HEK293T (cell line): ENCODE measurements around the gene SMIM45.

Experiments
- ARNT ChIP-seq: fragments of 450-650 bp; IDR thresholded peaks from 2 replicates; pipeline ENCODE4 v1.6.1; 2017; ENCODE audit warnings: mild to moderate bottlenecking
- BHLHE40 ChIP-seq: fragments of 450-650 bp; IDR thresholded peaks from 2 replicates; pipeline ENCODE4 v1.6.1; 2016; ENCODE audit warnings: mild to moderate bottlenecking, moderate library complexity, borderline replicate concordance
- ELF4 ChIP-seq: fragments of 450-650 bp; IDR thresholded peaks from 2 replicates; pipeline ENCODE4 v1.6.1; 2017; ENCODE audit warnings: antibody characterized with exemption
- FOXA1 ChIP-seq: fragments of 450-650 bp; IDR thresholded peaks from 2 replicates; pipeline ENCODE4 v1.6.1; 2016; ENCODE audit warnings: mild to moderate bottlenecking
- FOXK2 ChIP-seq: fragments of 450-650 bp; IDR thresholded peaks from 2 replicates; pipeline ENCODE4 v1.6.1; 2016; ENCODE audit warnings: mild to moderate bottlenecking
- FOXM1 ChIP-seq: fragments of 450-650 bp; IDR thresholded peaks from 2 replicates; pipeline ENCODE4 v1.6.1; 2017; ENCODE audit warnings: mild to moderate bottlenecking, borderline replicate concordance
- SP1 ChIP-seq: fragments of 450-650 bp; IDR thresholded peaks from 2 replicates; pipeline ENCODE4 v1.6.1; 2017
- SUZ12 ChIP-seq: fragments of 450-650 bp; IDR thresholded peaks from 2 replicates; pipeline ENCODE4 v1.6.1; 2016; ENCODE audit warnings: mild to moderate bottlenecking
- TARDBP ChIP-seq: fragments of 450-650 bp; IDR thresholded peaks from 2 replicates; pipeline ENCODE4 v1.6.1; 2016
- TF ChIP-seq, protein P1 (sequence below): fragments of 450-650 bp; IDR thresholded peaks from 2 replicates; pipeline ENCODE4 v1.6.1; 2016

DNA sequence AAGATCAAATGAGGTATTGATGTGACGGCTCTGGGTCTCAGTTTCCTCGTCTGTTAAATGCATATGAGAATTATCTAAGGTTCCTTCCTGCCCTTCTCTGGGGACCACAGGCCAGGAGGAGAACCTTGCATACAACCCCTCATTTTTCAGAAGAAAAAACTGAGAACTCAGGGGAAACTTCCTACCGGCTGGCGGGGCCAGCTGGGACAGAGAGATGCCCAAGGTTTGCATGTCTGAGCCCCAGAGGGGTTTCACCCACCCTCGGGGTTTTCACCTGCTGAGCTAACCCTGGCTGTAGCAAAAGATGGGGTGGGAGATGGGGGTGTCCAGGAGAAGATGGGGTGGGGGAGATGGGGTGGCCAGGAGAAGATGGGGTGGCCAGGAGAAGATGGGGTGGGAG is 29.6 kb upstream of the SMIM45 start:
- no peak for TF ChIP-seq FOXK2
- TF ChIP-seq SP1, result no peak
- no peak for TF ChIP-seq TARDBP
- TF ChIP-seq, protein P1, sequence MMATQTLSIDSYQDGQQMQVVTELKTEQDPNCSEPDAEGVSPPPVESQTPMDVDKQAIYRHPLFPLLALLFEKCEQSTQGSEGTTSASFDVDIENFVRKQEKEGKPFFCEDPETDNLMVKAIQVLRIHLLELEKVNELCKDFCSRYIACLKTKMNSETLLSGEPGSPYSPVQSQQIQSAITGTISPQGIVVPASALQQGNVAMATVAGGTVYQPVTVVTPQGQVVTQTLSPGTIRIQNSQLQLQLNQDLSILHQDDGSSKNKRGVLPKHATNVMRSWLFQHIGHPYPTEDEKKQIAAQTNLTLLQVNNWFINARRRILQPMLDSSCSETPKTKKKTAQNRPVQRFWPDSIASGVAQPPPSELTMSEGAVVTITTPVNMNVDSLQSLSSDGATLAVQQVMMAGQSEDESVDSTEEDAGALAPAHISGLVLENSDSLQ, result no peak
- no peak for TF ChIP-seq BHLHE40
- no peak for TF ChIP-seq SUZ12
- no peak for TF ChIP-seq FOXA1
- no peak for TF ChIP-seq FOXM1
- no peak for TF ChIP-seq ELF4
- TF ChIP-seq ARNT, result no peak
